Measurements from ENCODE around the gene NOL9. TPM values are rescaled to one million over a fixed set of nuclear protein-coding genes. Genes with fewer than 3 reads are reported as not detected.

NOL9 gene
- total RNA-seq, 4 donors from 2014 or later = 20.1 to 41.6 (median 23.6) TPM

GRCh38 chr1:6545276-6546112, 8.8 kb downstream of the NOL9 start:
- no peaks in the 10 kb centered on the region for H3K27me3 ChIP-seq
- TF ChIP-seq CTCF (IDR thresholded peaks at IDR 0.05) (no peak), POLR2A (IDR thresholded peaks at IDR 0.05) (no peak)
- peaks cover 31 to 46% of the 10 kb centered on the region in 2 donors for H3K36me3 ChIP-seq
- no peaks in the 10 kb centered on the region for H3K9me3 ChIP-seq
- no peak overlapping the region for H3K27ac ChIP-seq
- intact Hi-C loops (cut with DNase I) = no loop called here
- no peak for DNase-seq
- WGBS, 2 donors = 67 to 72% methylated on average over 10 of the region's 10 CpGs
- H3K4me1 ChIP-seq = no peaks in the 10 kb centered on the region
- no peak overlapping the region for H3K4me3 ChIP-seq (replicated peaks in 1 of 3)

DNA sequence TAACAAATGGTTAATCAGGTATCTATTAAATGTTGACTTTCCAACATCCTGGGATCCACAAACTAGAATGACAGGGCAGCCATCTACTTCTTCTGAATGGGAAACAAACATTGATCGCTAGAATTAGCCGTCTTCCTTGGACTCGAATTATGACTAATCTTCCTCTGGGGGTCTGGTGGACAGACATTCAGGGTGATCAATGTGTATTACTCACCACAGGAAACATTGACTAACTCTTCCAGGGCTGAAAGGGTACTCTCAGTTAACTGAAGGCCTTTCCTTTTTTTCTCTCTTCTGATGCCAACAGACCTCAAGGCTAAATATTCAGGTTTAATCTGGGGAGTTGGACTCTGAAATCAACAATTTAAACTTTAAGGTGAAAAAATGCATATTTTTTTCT, 9.5 kb downstream of the NOL9 start:
- no peaks in the 10 kb centered on the region for H3K27me3 ChIP-seq
- H3K36me3 ChIP-seq = peaks cover 31 to 46% of the 10 kb centered on the region in 2 donors
- H3K4me3 ChIP-seq (replicated peaks in 1 of 3) = no peak overlapping the region
- WGBS, 2 donors = 81 to 90% methylated on average over 3 of the region's 3 CpGs
- H3K27ac ChIP-seq = no peak overlapping the region
- H3K4me1 ChIP-seq = no peaks in the 10 kb centered on the region
- DNase-seq = no peak
- no peaks in the 10 kb centered on the region for H3K9me3 ChIP-seq
- intact Hi-C loops (cut with DNase I) = no loop called here
- TF ChIP-seq POLR2A (IDR thresholded peaks at IDR 0.05) = no peak
- TF ChIP-seq CTCF (IDR thresholded peaks at IDR 0.05) = no peak

- Histone ChIP-seq H3K36me3 (peaks cover 5 to 8% of the 10 kb centered on the region in 2 donors), H3K4me1 (no peaks in the 10 kb centered on the region), H3K27ac (no peak overlapping the region), H3K9me3 (no peaks in the 10 kb centered on the region), H3K4me3 (replicated peaks in 1 of 3) (no peak overlapping the region), H3K27me3 (no peaks in the 10 kb centered on the region)
- intact Hi-C loops (cut with DNase I) = no loop called here
- no peak for DNase-seq
- WGBS, 2 donors = 58 to 62% methylated on average over 3 of the region's 3 CpGs
- TF ChIP-seq CTCF (IDR thresholded peaks at IDR 0.05) (no peak), POLR2A (IDR thresholded peaks at IDR 0.05) (no peak)
Measured at GRCh38 chr1:6538956-6539355, 15.4 kb downstream of the NOL9 start.

DNA sequence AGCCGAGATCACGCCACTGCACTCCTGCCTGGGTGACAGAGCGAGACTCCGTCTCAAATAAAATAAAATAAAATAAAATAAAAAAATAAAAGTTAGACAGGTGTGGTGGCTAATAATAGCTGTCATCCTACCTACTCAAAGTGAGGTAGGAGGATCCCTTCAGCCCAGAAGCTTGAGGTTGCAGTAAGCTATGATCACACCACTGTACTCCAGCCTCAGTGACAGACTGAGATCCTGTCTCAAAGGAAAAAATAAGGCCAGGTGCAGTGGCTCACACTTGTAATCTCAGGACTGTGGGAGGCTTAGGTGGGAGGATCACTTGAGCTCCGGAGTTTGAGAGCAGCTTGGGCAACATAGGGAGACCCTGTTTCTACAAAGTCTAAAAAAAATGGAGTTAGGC, 18.0 kb downstream of the NOL9 start:
- H3K27me3 ChIP-seq = no peaks in the 10 kb centered on the region
- DNase-seq = no peak
- intact Hi-C loops (cut with DNase I) = no loop called here
- peaks cover 19 to 22% of the 10 kb centered on the region in 2 donors for H3K36me3 ChIP-seq
- H3K4me3 ChIP-seq (replicated peaks in 1 of 3) = no peak overlapping the region
- H3K9me3 ChIP-seq = no peaks in the 10 kb centered on the region
- no peaks in the 10 kb centered on the region for H3K4me1 ChIP-seq
- 94 to 97% methylated on average over 4 of the region's 5 CpGs for WGBS, 2 donors
- TF ChIP-seq CTCF (IDR thresholded peaks at IDR 0.05) (no peak), POLR2A (IDR thresholded peaks at IDR 0.05) (no peak)
- H3K27ac ChIP-seq = no peak overlapping the region

DNA sequence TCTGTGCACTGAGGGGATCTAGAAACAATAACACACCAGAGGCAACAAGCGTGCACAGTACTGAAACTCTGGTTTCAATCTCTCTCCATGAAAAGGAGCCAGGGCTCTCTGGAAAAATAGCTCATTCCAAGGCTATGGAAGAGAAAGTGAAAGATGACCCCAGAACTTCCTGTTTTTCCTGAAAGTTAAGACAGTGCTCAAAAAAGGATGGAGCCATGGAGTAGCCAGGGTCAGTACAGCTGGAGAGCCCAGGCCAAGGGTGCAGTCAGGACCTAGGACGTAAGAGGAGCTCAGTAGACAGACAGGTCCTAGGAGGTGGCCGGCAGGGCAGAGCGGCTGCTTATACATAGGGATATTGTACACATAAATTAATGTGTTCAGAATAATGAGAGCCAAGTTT, 19.1 kb downstream of the NOL9 start:
- Histone ChIP-seq H3K36me3 (peaks cover 28 to 30% of the 10 kb centered on the region in 2 donors), H3K27me3 (no peaks in the 10 kb centered on the region), H3K27ac (no peak overlapping the region), H3K4me1 (no peaks in the 10 kb centered on the region), H3K9me3 (no peaks in the 10 kb centered on the region), H3K4me3 (replicated peaks in 1 of 3) (no peak overlapping the region)
- 86 to 90% methylated on average over 4 of the region's 4 CpGs for whole genome bisulfite sequencing, 2 donors
- TF ChIP-seq CTCF (IDR thresholded peaks at IDR 0.05) (no peak), POLR2A (IDR thresholded peaks at IDR 0.05) (no peak)
- intact Hi-C loops (cut with DNase I) = no loop called here
- DNase-seq = no peak
